ENCODE measurements around the gene METTL9. TPM values are rescaled to one million over a fixed set of nuclear protein-coding genes. Genes with fewer than 3 reads are reported as not detected.
"Not testable (repeated sequence)": the region's sequence is repeated elsewhere in the genome, so short reads cannot be mapped to it uniquely, and the experiment has no call there.

METTL9 gene
- total RNA-seq, 2 experiments from 2014 or later = 116 to 122 TPM

DNA sequence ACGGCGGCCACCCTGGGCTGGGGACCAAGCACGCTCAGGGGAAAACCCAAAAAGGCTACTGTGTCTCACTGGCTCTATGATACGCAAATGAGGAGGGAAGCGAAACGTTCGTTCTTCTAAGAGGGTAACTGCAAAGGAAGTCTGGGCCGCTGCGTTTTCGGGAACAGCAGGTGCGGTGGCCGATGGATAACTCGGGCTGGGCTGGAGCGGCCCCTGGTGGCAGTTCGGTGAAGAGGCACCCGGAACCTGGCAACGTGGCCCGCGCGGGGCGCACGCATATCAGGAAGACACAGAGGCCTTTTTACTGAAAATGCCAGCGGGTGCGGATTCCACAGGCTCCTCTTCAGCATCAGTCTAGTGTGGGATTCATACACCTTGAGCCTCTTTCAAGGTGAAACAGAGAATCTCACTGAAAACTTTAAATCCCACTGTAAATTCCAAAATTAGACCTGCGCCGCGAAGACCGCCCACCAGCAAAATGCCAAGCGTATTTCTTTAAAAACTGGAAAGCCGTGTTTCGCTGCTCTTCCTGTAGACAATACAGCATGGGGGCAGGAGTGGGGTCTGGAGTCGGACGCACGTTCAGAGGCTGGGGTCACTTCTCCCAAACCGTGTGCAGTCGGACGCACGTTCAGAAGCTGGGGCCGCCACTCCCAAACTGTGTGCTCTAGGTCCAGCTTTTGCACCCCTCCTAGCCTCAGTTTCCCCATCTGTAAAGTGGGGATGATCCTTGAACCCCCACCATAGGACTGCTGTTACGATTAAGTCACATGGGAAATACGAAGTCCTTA, 44.4 kb upstream of the METTL9 start:
- ChIA-PET POLR2A (interaction anchor here (0.6 to 1.3 kb wide), 3 partner anchors 37 to 269 kb away, joined by 3 to 5 read pairs (median 3); no protein-coding TSS in a partner anchor), CTCF (interaction anchor here (1.8 kb wide), 1 partner anchor 11 kb away, joined by 6 read pairs; no protein-coding TSS in a partner anchor)
- Mint-ChIP-seq H3K27me3 (peaks cover 11% of the 10 kb centered on the region), H3K27ac (peak overlapping the region; percentile 82), H3K4me1 (ENCODE audit: low read depth) (peaks cover 15% of the 10 kb centered on the region), H3K4me3 (peak overlapping the region; percentile 50), H3K9me3 (no peaks in the 10 kb centered on the region), H3K36me3 (ENCODE audit: low read depth) (no peaks in the 10 kb centered on the region)
- TF ChIP-seq CTCF (IDR thresholded peaks at IDR 0.05) = peak; percentile 100
- DNase-seq (peak; percentile 98), ATAC-seq (peak; percentile 97)
- intact Hi-C loops (cut with micrococcal nuclease) = no loop called here

DNA sequence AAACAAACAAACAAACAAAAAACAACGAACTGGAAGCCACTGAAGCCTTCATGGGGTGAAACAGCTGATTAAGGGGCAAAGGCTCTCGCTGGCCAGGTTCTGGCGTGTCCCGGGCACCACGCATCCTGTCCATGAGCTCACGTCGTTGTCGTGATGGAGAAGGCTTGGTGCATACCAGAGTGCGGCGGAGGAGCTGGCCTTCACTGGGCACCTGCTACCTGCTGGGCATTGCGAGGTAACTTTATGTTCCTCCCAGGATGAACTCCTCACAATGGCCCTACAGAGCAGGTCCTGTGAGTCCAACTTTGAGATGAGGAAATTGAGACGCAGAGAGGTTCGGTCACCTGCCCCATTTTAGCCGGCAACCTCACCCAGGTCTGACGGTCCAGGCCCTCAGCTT, 43.8 kb upstream of the METTL9 start:
- H3K4me3 Mint-ChIP-seq; intact Hi-C loops (cut with micrococcal nuclease); DNase-seq; ATAC-seq; H3K9me3 Mint-ChIP-seq; H3K36me3 Mint-ChIP-seq (ENCODE audit: low read depth): not testable (repeated sequence)
- Mint-ChIP-seq H3K4me1 (ENCODE audit: low read depth) (peaks cover 15% of the 10 kb centered on the region), H3K27ac (peak overlapping the region; percentile 82), H3K27me3 (peaks cover 11% of the 10 kb centered on the region)
- POLR2A ChIA-PET = interaction anchor here (0.6 to 1.3 kb wide), 2 partner anchors 41 to 270 kb away, joined by 3 read pairs; no protein-coding TSS in a partner anchor
- CTCF ChIA-PET = interaction anchor here (0.9 to 1.8 kb wide), 2 partner anchors 10 to 102 kb away, joined by 3 to 6 read pairs; no protein-coding TSS in a partner anchor

DNA sequence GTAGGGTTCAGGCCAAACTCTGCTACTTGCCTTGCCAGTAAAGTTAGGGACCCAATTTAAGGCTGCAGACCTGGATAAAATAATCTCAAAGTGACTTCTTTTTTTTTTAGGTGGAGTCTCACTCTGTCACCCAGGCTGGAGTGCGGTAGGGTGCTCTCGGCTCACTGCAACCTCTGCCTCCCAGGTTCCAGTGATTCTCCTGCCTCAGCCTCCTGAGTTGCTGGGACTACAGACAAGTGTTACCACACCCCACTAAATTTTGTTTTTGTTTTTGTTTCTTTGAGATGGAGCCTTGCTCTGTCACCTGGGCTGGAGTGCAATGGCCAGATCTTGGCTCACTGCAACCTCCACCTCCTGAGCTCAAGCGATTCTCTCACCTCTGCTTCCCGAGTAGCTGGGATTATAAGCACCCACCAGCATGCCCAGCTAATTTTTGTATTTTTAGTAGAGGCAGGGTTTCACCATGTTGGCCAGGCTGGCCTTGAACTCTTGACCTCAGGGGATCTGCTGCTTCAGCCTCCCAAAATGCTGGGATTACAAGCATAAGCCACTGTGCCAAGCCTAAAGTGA, 43.3 kb upstream of the METTL9 start:
- Mint-ChIP-seq H3K27me3 (peaks cover 11% of the 10 kb centered on the region), H3K4me1 (ENCODE audit: low read depth) (peaks cover 15% of the 10 kb centered on the region)
- H3K27ac Mint-ChIP-seq; intact Hi-C loops (cut with micrococcal nuclease); H3K36me3 Mint-ChIP-seq (ENCODE audit: low read depth); ATAC-seq; DNase-seq; H3K4me3 Mint-ChIP-seq; H3K9me3 Mint-ChIP-seq: not testable (repeated sequence)
- POLR2A ChIA-PET = interaction anchor here (1.3 kb wide), 1 partner anchor 42 kb away, joined by 3 read pairs; no protein-coding TSS in a partner anchor
- CTCF ChIA-PET = interaction anchor here (0.6 to 1.8 kb wide), 3 partner anchors 10 to 446 kb away, joined by 3 to 6 read pairs (median 3); no protein-coding TSS in a partner anchor

DNA sequence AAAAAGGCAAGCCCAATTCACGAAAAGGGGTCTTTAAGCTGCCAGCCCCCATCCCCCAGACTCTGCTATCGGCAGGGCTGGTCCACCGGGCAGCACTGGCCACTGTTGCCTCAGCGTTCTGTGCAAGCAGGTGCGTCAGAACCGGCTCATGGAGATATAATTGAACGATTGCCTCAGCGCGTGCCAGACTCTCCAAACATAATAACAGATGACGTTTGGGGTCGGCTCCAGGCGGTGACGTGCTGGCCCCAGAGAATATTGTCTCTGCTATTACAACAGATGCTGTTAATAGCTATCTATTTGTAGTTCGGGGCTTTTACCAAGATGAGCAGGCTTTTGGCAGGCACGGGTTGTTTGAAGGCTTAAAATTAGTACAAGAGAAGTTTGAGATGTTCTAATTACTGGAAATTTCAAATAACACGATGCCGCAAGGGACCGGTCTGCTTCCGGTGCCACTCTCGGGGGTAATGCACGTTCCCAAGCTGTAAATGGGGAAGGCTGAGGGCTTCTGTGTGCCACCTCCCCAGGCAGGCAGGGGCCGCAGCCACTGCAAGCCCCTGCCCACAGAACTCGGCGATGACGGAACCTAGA, 42.6 kb upstream of the METTL9 start:
- Mint-ChIP-seq H3K27me3 (peaks cover 11% of the 10 kb centered on the region), H3K4me1 (ENCODE audit: low read depth) (peaks cover 15% of the 10 kb centered on the region)
- ATAC-seq; H3K9me3 Mint-ChIP-seq; DNase-seq; POLR2A ChIA-PET; H3K27ac Mint-ChIP-seq; H3K36me3 Mint-ChIP-seq (ENCODE audit: low read depth); H3K4me3 Mint-ChIP-seq; intact Hi-C loops (cut with micrococcal nuclease): not testable (repeated sequence)
- CTCF ChIA-PET = interaction anchor here (0.6 to 1.8 kb wide), 3 partner anchors 9 to 445 kb away, joined by 3 to 6 read pairs (median 3); no protein-coding TSS in a partner anchor

DNA sequence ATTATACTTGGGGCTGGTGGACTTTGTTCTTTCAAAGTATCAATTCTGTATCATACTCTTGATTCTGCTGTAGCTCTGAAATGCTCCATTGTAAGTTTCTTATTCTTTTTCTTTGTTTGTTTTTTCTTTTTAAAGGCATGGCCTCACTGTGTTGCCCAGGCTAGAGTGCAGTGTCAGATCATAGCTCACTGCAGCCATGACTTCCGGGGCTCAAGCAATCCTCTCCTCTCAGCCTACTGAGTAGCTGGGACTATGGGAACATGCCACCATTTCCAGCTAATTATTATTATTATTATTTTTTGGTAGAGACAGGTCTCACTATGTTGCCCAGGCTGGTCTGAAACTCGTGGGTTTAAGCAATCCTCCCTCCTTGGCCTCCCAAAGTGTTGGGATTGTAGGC, 38.9 kb upstream of the METTL9 start:
- Mint-ChIP-seq H3K36me3 (ENCODE audit: low read depth) (no peaks in the 10 kb centered on the region), H3K4me1 (ENCODE audit: low read depth) (peaks cover under 1% of the 10 kb centered on the region), H3K9me3 (no peaks in the 10 kb centered on the region), H3K27me3 (peaks cover 1% of the 10 kb centered on the region), H3K4me3 (no peak overlapping the region), H3K27ac (no peak overlapping the region)
- CTCF ChIA-PET = interaction anchor here (1.2 to 2.1 kb wide), 2 partner anchors 9 to 124 kb away, joined by 5 read pairs; no protein-coding TSS in a partner anchor
- DNase-seq (no peak), ATAC-seq (no peak)
- POLR2A ChIA-PET = no interaction called here
- intact Hi-C loops (cut with micrococcal nuclease) = loop anchor here (10.0 kb wide), 1 partner anchor 376 kb away; no protein-coding TSS in a partner anchor
- TF ChIP-seq CTCF (IDR thresholded peaks at IDR 0.05) = no peak

- Mint-ChIP-seq H3K4me3 (no peak overlapping the region), H3K27ac (no peak overlapping the region), H3K36me3 (ENCODE audit: low read depth) (no peaks in the 10 kb centered on the region), H3K4me1 (ENCODE audit: low read depth) (peaks cover 3% of the 10 kb centered on the region), H3K27me3 (no peaks in the 10 kb centered on the region), H3K9me3 (no peaks in the 10 kb centered on the region)
- DNase-seq (no peak), ATAC-seq (no peak)
- CTCF ChIA-PET = interaction anchor here (1.3 to 1.9 kb wide), 7 partner anchors 10 to 145 kb away, joined by 3 to 9 read pairs (median 5); no protein-coding TSS in a partner anchor
- POLR2A ChIA-PET = interaction anchor here (1.3 kb wide), 1 partner anchor 10 kb away, joined by 3 read pairs; no protein-coding TSS in a partner anchor
- TF ChIP-seq CTCF (IDR thresholded peaks at IDR 0.05) = no peak
- intact Hi-C loops (cut with micrococcal nuclease) = loop anchor here (10.0 kb wide), 1 partner anchor 379 kb away; no protein-coding TSS in a partner anchor
Measured at GRCh38 chr16:21563676-21564075, 35.7 kb upstream of the METTL9 start.

DNA sequence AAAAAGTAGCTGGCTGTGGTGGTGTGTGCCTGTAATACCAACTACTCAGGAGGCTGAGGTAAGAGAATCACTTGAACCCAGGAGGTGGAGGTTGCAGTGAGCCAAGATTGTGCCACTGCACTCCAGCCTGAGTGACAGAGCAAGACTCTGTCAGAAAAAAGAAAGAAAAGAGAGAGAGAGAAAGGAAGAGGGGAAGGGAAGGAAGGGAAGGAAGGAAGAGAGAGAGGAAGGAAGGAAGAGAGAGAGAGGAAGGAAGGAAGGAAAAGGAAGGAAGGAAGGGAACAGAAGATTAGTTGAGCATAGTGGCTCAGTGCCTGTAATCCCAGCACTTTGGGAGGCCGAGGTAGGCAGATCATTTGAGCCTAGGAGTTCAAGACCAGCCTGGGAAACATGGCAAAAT, 35.0 kb upstream of the METTL9 start:
- ATAC-seq; POLR2A ChIA-PET; DNase-seq; H3K36me3 Mint-ChIP-seq (ENCODE audit: low read depth); H3K4me3 Mint-ChIP-seq; H3K4me1 Mint-ChIP-seq (ENCODE audit: low read depth); H3K9me3 Mint-ChIP-seq; H3K27ac Mint-ChIP-seq; H3K27me3 Mint-ChIP-seq: not testable (repeated sequence)
- intact Hi-C loops (cut with micrococcal nuclease) = loop anchor here (10.0 kb wide), 1 partner anchor 380 kb away; no protein-coding TSS in a partner anchor
- CTCF ChIA-PET = interaction anchor here (1.3 to 1.9 kb wide), 4 partner anchors 11 to 144 kb away, joined by 3 to 9 read pairs (median 5); no protein-coding TSS in a partner anchor
